GM12873 (cell line): ENCODE measurements around the gene MKLN1.

Experiments
- CTCF ChIP-seq: IDR thresholded peaks from 2 replicates; pipeline ENCODE4 v1.5.1; 2012; ENCODE audit warnings: low read depth, mild to moderate bottlenecking, moderate library complexity, low read length, control low read depth; ENCODE audit not compliant: insufficient read depth; ENCODE audit errors: missing control alignments

Gene MKLN1

GRCh38 chr7:131489196-131489595 is 161.5 kb downstream of the MKLN1 start:
- TF ChIP-seq CTCF: no peak

GRCh38 chr7:131489881-131490280 is 162.2 kb downstream of the MKLN1 start:
- TF ChIP-seq CTCF: no peak

- no peak for TF ChIP-seq CTCF
Measured at GRCh38 chr7:131493081-131493480, 165.4 kb downstream of the MKLN1 start.

GRCh38 chr7:131493581-131493980 is 165.9 kb downstream of the MKLN1 start:
- no peak for TF ChIP-seq CTCF

GRCh38 chr7:131494182-131494581 is 166.5 kb downstream of the MKLN1 start:
- TF ChIP-seq CTCF: no peak

GRCh38 chr7:131495669-131496498 is 168.2 kb downstream of the MKLN1 start:
- no peak for TF ChIP-seq CTCF

GRCh38 chr7:131497454-131497853 is 169.8 kb downstream of the MKLN1 start:
- TF ChIP-seq CTCF: no peak
